ENCODE results near the gene NMBR.

GRCh38 chr6:142167071-142167470, 20.1 kb upstream of the NMBR start:
- no peak for TF ChIP-seq CTCF (IDR thresholded peaks at IDR 0.05; ENCODE audit: insufficient read depth, low read length, poor library complexity, severe bottlenecking)
- no peak for TF ChIP-seq EZH2phosphoT487 (conservative IDR thresholded peaks at IDR 0.05; ENCODE audit: low read length)
